Right lobe of liver (tissue), 6 donors: ENCODE results near the gene CYP2J2. TPM values are rescaled to one million over a fixed set of nuclear protein-coding genes. Genes with fewer than 3 reads are reported as not detected.

ENCODE experiments used
- ATAC-seq, 4 donors: fragments of 200-7000 bp; cut with Tn5 transposase; one replicate each; pipeline ENCODE4 v1.9.1; 2020; ENCODE audit warnings: mild to moderate bottlenecking in 4 of 4, moderate library complexity in 4 of 4
- DNase-seq, 3 donors: peaks; one replicate each; pipeline ENCODE4 v3.0.0-alpha.2; 2020
- H3K27ac ChIP-seq, 3 donors: fragments of 200-600 bp; one replicate each; pipeline ENCODE4 v1.8.0; 2022
- H3K27me3 ChIP-seq, 2 donors: fragments of 200-600 bp; one replicate each; pipeline ENCODE4 v1.8.0; 2022
- H3K36me3 ChIP-seq, 4 donors: fragments of 200-600 bp; sonication (generic) in 1 of 4; one replicate each; pipeline versions ENCODE4 v1.5.1 to v1.8.0; 2017 to 2022; ENCODE audit warnings: control low read depth in 1 of 4
- H3K4me1 ChIP-seq, 4 donors: fragments of 200-600 bp; sonication (generic) in 1 of 4; one replicate each; pipeline versions ENCODE4 v1.5.1 to v1.8.0; 2017 to 2022; ENCODE audit warnings: control low read depth in 1 of 4
- H3K4me3 ChIP-seq, 3 donors: fragments of 200-600 bp; one replicate each; pipeline ENCODE4 v1.8.0; 2022
- H3K9me3 ChIP-seq, 4 donors: fragments of 200-600 bp; sonication (generic) in 1 of 4; one replicate each; pipeline versions ENCODE4 v1.5.1 to v1.8.0; 2017 to 2022; ENCODE audit warnings: control low read depth in 1 of 4
- CTCF ChIP-seq, 4 donors: fragments of 200-600 bp in 3 of 4; fragments of 450-650 bp in 1 of 4; IDR thresholded peaks; one replicate each; pipeline versions ENCODE4 v1.5.1 to v1.8.0; 2016 to 2022; ENCODE audit warnings: antibody characterized with exemption in 4 of 4, mild to moderate bottlenecking in 2 of 4
- POLR2A ChIP-seq: fragments of 450-650 bp; IDR thresholded peaks from one replicate; pipeline ENCODE4 v1.6.1; 2017; ENCODE audit warnings: antibody characterized with exemption, mild to moderate bottlenecking
- WGBS: methylation state at CpG from one replicate; pipeline ENCODE4 v1.1.6; 2018; ENCODE audit warnings: low coverage, low lambda C conversion rate; ENCODE audit not compliant: insufficient coverage; ENCODE audit errors: missing lambda C conversion rate; 5-methylcytosine and 5-hydroxymethylcytosine counted together
- intact Hi-C, 2 donors: fragments of 100-400 bp; cut with DNase I; formaldehyde crosslinking; loops; one replicate each; pipeline versions ENCODE4 v1.11.2 to v1.14.1; 2022
- total RNA-seq, 6 experiments: library from RNA; depleted of rRNA in 2 of 6; stranded (reverse); fragments of >200 nt in 2 of 6; fragmentation: NEBNext Ultra II Directional in 3 of 6; extraction: Animal tissue kit (Norgen Biotek cat#: 25700) in 3 of 6; gene quantifications; one replicate each; pipeline versions ENCODE4 v1.1.0 to v1.2.4, GENCODE V29; 2016 to 2023
- donor health status: DM: no; HTN: yes; CAD: no.
- donor health status: DM: no; HTN: no; CAD: no.
- donor health status: DM: no; HTN: no; CAD: no.
- donor health status: DM: no; HTN: yes; CAD: no.
- donor health status: DM: no; HTN: yes; CAD: no.

CYP2J2 gene
- total RNA-seq, 6 experiments from 2014 or later: 38.8 to 125 (median 76.5) TPM

GRCh38 chr1:59879574-59879973 lies 47.0 kb downstream of the CYP2J2 start:
- 28% methylated on average over 5 of the region's 5 CpGs for WGBS
- H3K4me1 ChIP-seq: peaks cover 0 to 15% (median 4%) of the 10 kb centered on the region in 4 donors
- intact Hi-C loops: no loop called here
- H3K27ac ChIP-seq: peak overlapping the region in 1 of 3 donors; percentile 30
- H3K36me3 ChIP-seq: no peaks in the 10 kb centered on the region
- H3K4me3 ChIP-seq: no peak overlapping the region
- peak; percentile 62 to 76 (median 66) for DNase-seq
- no peaks in the 10 kb centered on the region for H3K27me3 ChIP-seq
- TF ChIP-seq POLR2A (no peak), CTCF (IDR thresholded peaks at IDR 0.05) (peak; percentile 57 to 75 (median 70))
- H3K9me3 ChIP-seq: no peaks in the 10 kb centered on the region
- ATAC-seq: peak; percentile 95 to 97 (median 96)

GRCh38 chr1:59878370-59878769 lies 48.2 kb downstream of the CYP2J2 start:
- Histone ChIP-seq H3K27me3 (no peaks in the 10 kb centered on the region), H3K9me3 (no peaks in the 10 kb centered on the region), H3K4me3 (no peak overlapping the region), H3K4me1 (peaks cover 0 to 15% (median 4%) of the 10 kb centered on the region in 4 donors), H3K27ac (no peak overlapping the region), H3K36me3 (no peaks in the 10 kb centered on the region)
- ATAC-seq (no peak), DNase-seq (no peak)
- 70% methylated on average over 3 of the region's 3 CpGs for WGBS
- TF ChIP-seq CTCF (IDR thresholded peaks at IDR 0.05): no peak
- no peak for TF ChIP-seq POLR2A
- intact Hi-C loops: no loop called here

DNA sequence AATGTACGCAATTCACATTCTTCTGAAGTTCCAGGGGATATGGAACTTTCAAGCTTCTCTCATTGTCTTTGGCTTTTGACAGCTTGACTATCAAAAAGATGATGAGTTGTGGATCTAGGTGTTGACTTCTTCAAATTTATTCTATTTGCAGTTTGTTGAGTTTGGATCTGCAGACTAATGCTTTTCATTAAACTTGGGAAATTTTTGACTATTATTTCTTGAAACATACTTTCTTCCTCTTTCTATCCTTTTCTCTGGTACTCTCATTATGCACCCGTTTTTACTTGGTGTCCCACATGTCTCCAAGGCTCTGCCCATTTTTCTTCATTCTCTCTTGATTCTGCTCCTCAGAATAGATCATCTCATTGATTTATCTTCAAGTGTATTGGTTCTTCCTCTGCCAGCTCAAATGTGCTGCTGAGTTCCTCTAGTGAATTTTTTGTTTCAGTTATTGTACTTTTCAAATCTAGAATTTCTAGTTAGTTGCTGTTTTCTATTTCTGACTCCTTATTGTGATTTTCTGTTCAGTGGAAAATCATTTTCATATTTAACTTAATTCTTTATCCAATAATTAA lies 49.4 kb downstream of the CYP2J2 start:
- intact Hi-C loops: no loop called here
- no peak overlapping the region for H3K4me3 ChIP-seq
- WGBS: 100% methylated on average over 2 of the region's 2 CpGs
- H3K27me3 ChIP-seq: no peaks in the 10 kb centered on the region
- DNase-seq (no peak), ATAC-seq (no peak)
- no peaks in the 10 kb centered on the region for H3K36me3 ChIP-seq
- H3K9me3 ChIP-seq: no peaks in the 10 kb centered on the region
- H3K27ac ChIP-seq: no peak overlapping the region
- no peak for TF ChIP-seq CTCF (IDR thresholded peaks at IDR 0.05)
- no peak for TF ChIP-seq POLR2A
- H3K4me1 ChIP-seq: peaks cover 0 to 15% (median 4%) of the 10 kb centered on the region in 4 donors

GRCh38 chr1:59871746-59872145 lies 54.8 kb downstream of the CYP2J2 start:
- intact Hi-C loops: no loop called here
- H3K4me1 ChIP-seq: no peaks in the 10 kb centered on the region
- no peak overlapping the region for H3K27ac ChIP-seq
- no peak for ATAC-seq
- DNase-seq: no peak
- H3K9me3 ChIP-seq: no peaks in the 10 kb centered on the region
- no peak overlapping the region for H3K4me3 ChIP-seq
- no peak for TF ChIP-seq CTCF (IDR thresholded peaks at IDR 0.05)
- no peak for TF ChIP-seq POLR2A
- H3K27me3 ChIP-seq: no peaks in the 10 kb centered on the region
- peaks cover 0 to 12% (median 7%) of the 10 kb centered on the region in 4 donors for H3K36me3 ChIP-seq

DNA sequence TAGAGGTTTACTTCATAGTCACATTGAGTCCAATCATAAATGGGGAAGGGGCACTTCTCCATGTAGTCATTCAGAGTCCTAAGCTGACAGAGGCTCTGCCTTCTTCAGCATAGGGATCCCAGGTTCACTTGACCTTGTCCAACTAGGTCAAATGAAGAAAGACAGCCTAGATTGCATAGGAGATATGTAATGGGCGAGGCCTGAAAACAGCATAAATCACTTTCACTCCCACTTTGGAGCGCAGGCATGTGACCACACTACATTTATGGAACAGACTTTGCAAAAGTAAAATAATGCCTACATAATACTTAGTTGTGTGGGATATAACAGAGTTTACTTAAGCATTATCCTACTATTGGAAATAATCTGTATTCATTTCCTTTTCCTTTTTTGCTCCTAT lies 60.1 kb downstream of the CYP2J2 start:
- 100% methylated on average over 2 of the region's 2 CpGs for WGBS
- no peak overlapping the region for H3K27ac ChIP-seq
- no peak for ATAC-seq
- H3K4me3 ChIP-seq: no peak overlapping the region
- no peaks in the 10 kb centered on the region for H3K9me3 ChIP-seq
- no peaks in the 10 kb centered on the region for H3K27me3 ChIP-seq
- peaks cover 0 to 30% (median 15%) of the 10 kb centered on the region in 4 donors for H3K36me3 ChIP-seq
- H3K4me1 ChIP-seq: no peaks in the 10 kb centered on the region
- DNase-seq: no peak
- no peak for TF ChIP-seq CTCF (IDR thresholded peaks at IDR 0.05)
- no peak for TF ChIP-seq POLR2A
- intact Hi-C loops: no loop called here
